Left renal cortex interstitium (tissue), 4 donors: ENCODE results near the gene PTGS1. TPM values are rescaled to one million over a fixed set of nuclear protein-coding genes. Genes with fewer than 3 reads are reported as not detected.
"Not testable (repeated sequence)": the region's sequence is repeated elsewhere in the genome, so short reads cannot be mapped to it uniquely, and the experiment has no call there.

Experiments used
- DNase-seq, 4 donors: peaks; one replicate each; pipeline ENCODE4 v3.0.0-alpha.2; 2013; ENCODE audit warnings: low read depth in 4 of 4, low spot score in 2 of 4, missing footprints in 1 of 4
- polyA plus RNA-seq, 4 donors: library from polyadenylated mRNA; unstranded; fragments of 120-200 nt; gene quantifications; one replicate each; pipeline ENCODE4 v1.2.1, GENCODE V29; 2013; ENCODE audit not compliant: insufficient read length in 4 of 4

PTGS1 gene
- 1 to 10 TPM; 5.2 to 7.2 (median 5.6) TPM for polyA plus RNA-seq

GRCh38 chr9:122370869-122371755, at the start of gene PTGS1:
TSS of gene PTGS1 (plus strand) at chr9:122371024. CDS start at chr9:122371085, 61 bp downstream.
- no peak for DNase-seq

- DNase-seq, result no peak
Measured at GRCh38 chr9:122322553-122322952, 48.3 kb upstream of the PTGS1 start.

DNA sequence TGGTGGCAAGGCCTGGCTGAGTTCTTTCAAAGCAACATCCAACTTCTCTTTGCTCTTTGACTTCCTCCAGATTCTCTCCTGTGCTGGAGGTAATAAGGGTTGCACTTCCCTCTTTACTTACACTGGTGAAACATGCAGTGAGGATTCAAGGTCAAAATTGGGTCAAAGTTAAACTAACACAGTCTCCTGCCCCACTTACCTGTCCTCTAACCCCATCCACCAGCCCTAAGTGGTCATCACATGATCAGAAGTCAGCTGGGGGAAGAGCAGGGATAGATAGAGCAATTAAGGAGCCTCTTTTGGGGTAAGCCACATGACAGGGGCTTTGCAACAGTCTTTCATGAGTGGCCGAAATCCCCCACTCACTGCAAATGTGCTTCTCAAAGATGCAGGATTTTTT, 46.2 kb upstream of the PTGS1 start:
- DNase-seq, result not testable (repeated sequence)

GRCh38 chr9:122325124-122325523, 45.7 kb upstream of the PTGS1 start:
- DNase-seq, result no peak

- no peak for DNase-seq
Measured at GRCh38 chr9:122327175-122327574, 43.6 kb upstream of the PTGS1 start.

DNA sequence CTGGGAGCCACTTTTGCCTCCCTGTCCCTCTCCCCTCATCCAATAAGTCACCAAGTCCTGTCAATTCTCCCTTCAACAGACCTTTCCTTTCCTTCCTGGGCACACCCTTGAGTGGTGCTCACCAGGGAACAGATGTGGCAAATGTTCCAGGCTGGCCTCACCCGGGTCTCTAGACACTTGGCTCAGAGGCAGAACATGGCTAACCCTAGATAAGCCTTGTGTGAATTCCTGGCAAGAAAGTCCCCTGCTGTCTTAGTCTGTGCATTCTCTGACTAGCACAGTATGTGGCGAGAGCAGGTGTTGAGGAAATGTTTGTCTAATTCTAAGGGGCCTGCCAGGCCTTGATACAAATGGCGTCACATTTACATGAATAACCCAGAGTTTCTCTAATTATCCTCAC, 41.2 kb upstream of the PTGS1 start:
- no peak for DNase-seq

- not testable (repeated sequence) for DNase-seq
Measured at GRCh38 chr9:122330466-122330865, 40.4 kb upstream of the PTGS1 start.

DNA sequence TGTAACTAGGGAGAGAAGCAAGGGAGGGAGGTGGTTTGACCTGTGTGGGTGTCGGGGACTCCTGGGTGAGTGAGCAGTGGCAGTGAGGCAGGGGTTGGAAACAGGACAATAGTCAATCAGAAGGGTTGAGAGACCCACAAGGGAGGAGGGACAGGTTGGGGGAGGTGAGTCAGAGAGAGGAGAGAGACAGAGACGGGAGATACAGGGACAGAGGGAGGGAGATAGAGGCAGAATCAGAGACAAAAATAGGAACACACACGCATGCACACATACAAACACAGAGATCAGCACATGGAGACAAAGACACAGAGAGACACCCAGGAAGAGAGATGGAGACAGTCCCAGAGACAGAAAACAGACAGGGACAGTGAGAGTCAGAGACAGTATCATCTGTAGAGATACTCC, 39.3 kb upstream of the PTGS1 start:
- DNase-seq, result no peak

DNA sequence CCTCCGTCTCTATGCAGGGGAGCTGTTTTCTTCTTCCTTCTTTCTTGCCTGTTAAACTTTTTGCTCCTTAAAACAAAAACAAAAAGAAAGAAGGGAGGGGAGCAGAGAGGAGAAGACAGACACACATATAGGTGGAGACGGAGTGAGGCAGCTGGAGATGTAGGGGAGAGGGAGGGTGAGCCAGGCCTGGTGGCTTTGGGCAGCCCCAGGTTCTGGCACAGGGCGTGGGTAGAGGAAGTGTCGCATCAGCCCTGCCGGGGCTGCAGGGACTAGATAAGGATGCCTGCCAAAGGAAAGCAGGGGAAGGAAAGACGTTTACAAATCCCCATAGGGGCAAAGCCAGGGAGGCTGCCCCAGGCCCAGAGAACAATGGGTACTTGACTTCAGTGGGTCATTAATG, 38.7 kb upstream of the PTGS1 start:
- no peak for DNase-seq

GRCh38 chr9:122332644-122333043, 38.2 kb upstream of the PTGS1 start:
- DNase-seq, result no peak

DNA sequence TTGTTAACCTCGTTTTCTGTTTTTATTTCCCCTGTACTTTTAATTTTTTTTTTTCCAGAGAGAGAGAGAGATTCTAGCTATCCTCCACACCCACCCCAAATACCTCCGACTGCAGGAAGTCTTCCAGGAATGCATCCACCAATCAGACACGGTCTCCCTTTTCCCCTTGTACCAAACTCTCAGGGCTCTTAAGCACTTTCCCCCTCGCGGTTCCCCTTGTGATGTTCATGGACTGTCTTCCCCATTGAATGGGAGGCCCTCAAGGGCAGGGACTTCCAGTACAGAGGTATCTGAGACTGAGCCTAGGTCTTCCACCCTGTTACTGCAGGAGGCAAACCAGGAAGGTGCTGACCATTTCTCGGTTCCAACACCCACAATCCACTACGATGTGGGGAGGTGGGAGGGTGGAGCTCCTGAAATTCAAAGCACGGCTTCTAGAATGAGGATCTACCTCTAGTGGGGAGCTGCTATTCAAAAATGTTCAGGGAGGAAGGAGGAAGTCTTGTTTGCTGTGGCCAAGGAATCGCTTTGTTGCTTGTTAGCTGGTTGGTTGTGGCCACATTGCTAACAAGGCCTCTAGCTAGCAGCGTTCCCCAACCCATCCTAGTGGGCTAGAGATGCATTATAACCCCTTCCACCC, 37.5 kb upstream of the PTGS1 start:
- no peak for DNase-seq

- DNase-seq, result no peak
Measured at GRCh38 chr9:122334916-122335315, 35.9 kb upstream of the PTGS1 start.

- DNase-seq, result no peak
Measured at GRCh38 chr9:122336189-122336588, 34.6 kb upstream of the PTGS1 start.

- DNase-seq, result no peak
Measured at GRCh38 chr9:122336866-122337555, 33.8 kb upstream of the PTGS1 start.

- DNase-seq, result no peak
Measured at GRCh38 chr9:122337556-122337929, 33.3 kb upstream of the PTGS1 start.

DNA sequence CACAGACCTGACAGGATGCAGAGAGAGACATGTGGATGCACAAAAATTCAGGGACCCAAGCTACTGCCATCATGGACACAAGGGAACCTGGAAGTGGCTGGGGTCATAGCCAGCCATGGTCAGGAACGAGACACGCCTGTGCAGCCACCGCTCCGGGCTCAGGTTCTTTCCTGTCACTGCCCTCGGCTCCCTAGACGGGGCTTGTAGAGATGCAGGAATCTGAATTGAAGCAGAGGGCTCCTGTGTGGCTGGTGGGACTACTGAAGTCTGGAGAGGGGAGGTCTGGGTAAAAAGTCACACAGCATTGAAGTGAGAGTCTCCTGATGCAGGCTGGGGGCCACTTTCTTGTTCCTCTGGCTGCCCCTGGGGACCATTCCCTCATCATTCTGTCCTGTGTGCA, 32.3 kb upstream of the PTGS1 start:
- no peak for DNase-seq

DNA sequence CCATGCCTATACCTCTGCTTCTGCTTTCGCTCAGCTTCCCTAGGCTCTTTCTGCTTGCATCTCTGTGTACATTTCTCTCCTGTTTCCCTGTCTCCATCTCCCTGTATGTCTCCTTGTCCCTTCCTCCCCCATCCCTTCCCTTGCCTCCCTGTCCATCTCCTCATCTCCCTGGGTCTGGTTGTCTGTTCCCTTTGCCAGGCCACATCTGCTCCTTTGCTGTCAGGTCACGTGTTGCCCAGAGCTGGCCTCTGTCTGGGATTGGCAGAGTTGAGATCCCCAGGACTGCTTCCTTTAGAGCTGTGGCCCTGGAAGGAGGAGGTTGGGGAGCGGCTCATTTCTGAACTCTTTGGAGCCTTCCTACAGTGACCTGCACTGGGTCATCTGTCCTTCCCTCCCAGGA, 31.8 kb upstream of the PTGS1 start:
- no peak for DNase-seq

DNA sequence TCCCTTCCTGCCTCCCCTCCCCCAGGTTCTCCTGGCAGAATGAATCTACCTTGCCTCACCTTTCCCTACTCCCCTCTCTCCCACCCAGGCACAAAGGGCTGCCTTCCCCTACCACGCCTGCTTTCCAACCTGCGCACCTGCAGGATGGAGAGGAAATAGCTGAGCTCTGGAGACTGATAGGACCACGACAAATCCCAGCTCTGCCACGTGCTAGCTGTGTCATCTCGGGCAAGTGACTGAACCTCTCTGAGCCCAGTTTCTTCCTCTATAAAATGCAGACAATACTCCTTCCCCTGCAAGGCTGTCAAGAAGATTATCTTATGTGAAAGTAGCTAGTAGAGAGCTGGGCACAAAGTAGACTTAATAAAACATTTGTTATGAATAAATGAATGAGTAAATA, 31.2 kb upstream of the PTGS1 start:
- no peak for DNase-seq

DNA sequence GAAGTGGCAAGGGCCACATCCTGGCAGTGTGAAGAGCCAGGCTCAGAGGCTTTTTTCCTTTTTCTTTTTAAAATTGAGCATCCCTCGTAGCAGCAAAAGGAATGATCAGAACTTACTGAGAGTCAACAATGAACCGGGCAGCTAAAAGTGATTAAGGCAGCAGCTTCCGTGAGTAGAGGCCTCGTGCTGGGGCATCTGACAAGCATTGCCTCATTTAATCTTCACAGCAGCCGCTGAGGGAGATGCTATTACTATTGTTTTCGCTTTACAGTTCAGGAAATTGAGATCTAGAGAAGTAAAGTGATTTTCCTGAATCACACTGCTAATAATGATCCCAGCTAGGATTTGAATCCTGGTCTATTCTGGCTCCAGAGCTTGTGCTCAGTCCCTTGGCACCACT, 30.7 kb upstream of the PTGS1 start:
- no peak for DNase-seq

GRCh38 chr9:122342323-122343050, 28.3 kb upstream of the PTGS1 start:
- DNase-seq, result no peak
